Cerebellar nuclear complex (tissue), 1 donor: ENCODE results near the gene ATF7.
"Not testable (repeated sequence)": the region's sequence is repeated elsewhere in the genome, so short reads cannot be mapped to it uniquely, and the experiment has no call there.

Source experiments
- DNase-seq, 2 experiments: peaks; one replicate each; lab custom pipeline; 2025; lab: John Stamatoyannopoulos, UW

ATF7 gene

GRCh38 chr12:53482626-53483168 is 143.5 kb downstream of the ATF7 start:
- no peak for DNase-seq

DNA sequence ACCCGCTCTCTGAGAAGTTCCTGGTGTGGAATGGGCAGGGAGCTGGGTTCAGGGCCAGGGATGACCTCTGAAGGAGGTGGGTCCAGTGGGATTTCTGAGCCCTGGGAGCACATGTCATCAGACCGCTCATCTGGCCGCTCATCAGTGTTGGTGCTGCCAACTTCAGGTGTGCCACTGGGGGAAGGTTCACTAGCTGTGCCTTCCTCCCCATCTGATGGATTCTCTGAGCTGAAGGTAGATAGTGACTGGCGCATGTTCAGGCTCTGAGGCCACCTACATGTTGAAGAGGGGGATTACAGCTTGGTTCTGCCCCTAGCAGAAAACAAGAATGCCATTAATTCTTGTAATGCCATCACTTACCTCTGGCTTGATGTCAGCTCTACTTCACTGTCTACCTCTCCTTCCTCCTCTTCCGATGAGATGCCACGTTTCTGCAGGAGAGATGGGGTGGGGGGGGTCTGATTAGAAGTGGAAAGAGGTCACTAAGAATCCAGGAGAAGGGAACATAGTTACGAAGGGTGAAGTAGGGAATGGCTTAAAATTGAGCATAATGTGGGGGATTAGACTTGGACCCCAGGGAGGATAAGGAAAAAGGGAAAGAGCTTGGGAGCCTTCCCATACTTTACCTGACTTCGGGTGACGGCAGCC is 144.1 kb downstream of the ATF7 start:
- no peak for DNase-seq

GRCh38 chr12:53481458-53481857 is 144.7 kb downstream of the ATF7 start:
- not testable (repeated sequence) for DNase-seq

DNA sequence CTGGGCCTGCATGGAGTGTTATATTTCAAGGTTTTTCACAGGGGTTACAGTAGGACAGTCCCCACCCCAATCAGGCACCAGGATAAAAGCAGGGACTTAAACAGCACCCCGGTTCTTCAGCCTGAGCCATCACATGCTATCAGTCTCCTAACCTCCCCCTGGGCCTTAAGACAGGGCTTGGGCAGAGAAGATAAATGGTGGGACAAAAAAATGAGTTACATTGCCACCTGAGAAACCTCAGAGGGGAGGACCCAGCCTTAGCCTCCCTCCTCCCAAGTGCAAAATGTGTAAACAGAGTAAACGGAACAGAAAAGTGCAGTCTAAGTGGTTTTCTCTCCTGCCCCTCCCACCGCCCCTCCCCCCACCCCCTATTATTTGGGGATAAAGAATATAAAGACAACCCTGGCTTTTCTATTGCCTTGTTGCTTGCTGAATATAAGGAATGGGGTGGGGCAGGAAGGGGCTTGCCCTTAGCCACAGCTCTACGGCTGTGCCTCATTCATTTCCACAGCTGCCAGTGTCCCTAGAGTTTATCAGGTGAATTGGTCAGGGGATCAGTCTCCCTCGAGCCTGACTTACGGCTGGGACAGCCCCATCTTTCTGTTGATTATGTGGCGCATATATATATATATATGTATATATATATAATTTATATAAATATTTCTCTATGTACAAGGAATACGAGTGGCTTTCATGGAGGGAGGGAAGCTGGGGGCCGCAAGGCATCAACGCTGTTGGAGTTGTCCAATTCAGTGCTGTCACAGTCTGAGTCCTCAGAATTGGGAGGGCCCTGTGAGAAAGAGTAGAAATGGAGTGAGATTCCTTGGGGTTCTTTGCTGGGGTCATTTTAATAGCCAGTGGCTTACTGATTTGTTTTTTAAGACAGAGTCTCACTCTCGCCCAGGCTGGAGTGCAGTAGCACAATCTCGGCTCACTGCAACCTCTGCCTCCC is 145.4 kb downstream of the ATF7 start:
- DNase-seq: no peak

DNA sequence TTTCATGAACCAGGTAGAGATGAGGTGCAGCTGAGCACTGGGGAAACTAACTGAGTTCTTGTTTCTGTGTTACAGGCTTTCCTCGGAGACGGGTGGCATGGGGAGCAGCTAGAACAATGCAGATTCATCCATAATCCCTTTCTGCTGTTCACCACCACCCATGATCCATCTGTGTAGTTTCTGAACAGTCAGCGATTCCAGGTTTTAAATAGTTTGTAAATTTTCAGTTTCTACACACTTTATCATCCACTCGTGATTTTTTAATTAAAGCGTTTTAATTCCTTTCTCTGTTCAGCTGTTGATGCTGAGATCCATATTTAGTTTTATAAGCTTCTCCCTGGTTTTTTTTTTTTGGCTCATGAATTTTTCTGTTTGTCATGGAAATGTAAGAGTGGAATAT is 146.9 kb downstream of the ATF7 start:
- no peak for DNase-seq

- no peak for DNase-seq
Observed at GRCh38 chr12:53478865-53479264, 147.3 kb downstream of the ATF7 start.

DNA sequence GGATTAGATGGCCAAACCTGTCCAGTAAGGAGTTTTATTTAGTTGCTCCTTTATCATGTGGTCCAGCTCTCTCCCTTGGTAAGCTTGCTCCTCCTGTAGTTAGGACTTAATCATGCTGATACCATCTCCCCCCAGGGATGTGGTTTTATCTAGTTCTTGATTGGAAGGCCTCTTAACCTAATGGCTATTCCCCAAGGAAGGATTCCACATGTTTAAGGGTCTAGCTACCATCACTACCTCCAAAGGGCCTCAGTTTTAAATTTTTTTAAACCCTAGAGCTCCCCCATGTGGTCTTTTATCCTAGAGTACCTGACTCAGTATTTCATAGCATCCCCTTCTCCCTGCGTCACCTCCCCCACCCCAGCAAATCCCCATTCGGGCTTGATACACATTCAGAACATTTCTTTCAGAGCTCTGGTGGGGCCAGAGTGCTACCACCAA is 149.4 kb downstream of the ATF7 start:
- DNase-seq: no peak

- no peak for DNase-seq
Observed at GRCh38 chr12:53474819-53475218, 151.4 kb downstream of the ATF7 start.

GRCh38 chr12:53474077-53474476 is 152.1 kb downstream of the ATF7 start:
- DNase-seq: no peak

GRCh38 chr12:53472056-53472582 is 154.1 kb downstream of the ATF7 start:
- no peak for DNase-seq

DNA sequence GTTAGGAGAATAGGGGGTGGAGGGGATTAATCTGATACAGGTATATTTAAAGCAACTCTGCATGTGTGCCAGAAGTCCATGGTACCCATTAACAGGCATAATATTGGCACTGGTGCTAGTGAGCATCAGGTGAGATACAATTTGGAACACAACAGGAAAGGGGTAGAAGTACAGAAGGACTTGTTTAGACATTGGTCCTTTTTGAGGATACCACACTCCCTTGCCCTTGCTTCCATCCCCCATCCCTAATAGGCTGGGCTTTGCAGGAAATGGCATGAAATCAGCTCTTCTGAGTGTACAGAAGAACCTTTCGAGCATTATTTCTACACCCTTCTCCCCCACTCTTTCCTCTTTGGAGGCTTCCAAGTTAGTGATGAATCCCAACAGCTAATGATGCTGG is 157.9 kb downstream of the ATF7 start:
- no peak for DNase-seq

- no peak for DNase-seq
Observed at GRCh38 chr12:53467880-53468279, 158.3 kb downstream of the ATF7 start.

DNA sequence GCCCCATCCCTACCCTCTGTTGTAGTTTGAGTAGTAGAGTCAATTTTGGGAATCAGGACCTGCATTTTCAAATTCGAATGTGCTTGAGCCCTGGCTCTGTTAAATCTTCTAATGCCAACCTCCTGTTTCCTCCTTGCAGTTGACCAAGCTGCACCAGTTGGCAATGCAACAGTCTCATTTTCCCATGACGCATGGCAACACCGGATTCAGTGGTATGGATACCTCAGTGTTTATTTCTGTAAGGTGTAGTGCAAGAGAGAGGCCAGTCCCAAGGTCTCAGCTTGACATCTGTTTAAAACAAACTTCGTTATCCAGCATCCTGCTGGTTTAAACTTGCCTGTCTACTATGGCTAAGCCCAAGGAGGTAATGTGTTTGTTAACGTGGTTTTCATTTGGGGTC is 159.1 kb downstream of the ATF7 start:
- no peak for DNase-seq

DNA sequence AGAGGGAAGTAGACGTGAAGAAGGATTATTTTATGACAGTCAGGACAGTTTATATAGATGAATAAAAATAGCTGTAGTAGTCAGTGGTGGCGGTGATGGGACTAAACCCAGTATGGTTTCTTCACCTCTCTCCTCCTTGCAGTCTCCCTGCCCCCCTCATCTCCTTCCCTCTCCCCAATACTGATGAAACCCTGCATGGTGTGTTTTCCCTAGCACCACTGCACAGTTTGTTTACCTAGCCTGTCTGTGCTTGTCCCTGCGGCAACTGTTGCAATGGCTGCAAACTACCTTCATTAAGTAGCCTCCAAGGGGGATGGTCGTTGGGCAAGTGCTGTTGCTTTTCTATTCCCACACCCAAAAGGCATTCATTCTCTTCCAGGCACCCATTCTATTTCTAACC is 159.5 kb downstream of the ATF7 start:
- no peak for DNase-seq

DNA sequence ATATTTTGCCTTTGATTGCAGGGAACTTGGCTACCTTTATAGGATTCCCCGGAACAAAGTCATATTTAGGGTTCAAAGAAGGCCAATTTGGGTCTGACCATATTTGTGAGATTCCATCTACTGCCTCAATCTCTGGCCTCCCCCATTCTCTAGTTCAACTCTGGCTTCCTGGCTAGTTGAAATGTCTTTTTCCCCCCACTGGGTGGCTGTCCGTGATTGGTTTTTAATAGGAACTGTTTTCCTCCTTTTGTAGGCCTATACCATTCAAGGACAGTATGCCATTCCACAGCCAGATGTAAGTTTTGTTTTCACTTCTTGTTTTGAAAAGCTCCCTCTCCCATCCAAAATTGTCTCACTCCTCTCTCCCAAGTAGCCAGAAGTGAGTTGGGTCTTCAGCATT is 160.5 kb downstream of the ATF7 start:
- no peak for DNase-seq

- DNase-seq: no peak
Observed at GRCh38 chr12:53464685-53465418, 161.3 kb downstream of the ATF7 start.

DNA sequence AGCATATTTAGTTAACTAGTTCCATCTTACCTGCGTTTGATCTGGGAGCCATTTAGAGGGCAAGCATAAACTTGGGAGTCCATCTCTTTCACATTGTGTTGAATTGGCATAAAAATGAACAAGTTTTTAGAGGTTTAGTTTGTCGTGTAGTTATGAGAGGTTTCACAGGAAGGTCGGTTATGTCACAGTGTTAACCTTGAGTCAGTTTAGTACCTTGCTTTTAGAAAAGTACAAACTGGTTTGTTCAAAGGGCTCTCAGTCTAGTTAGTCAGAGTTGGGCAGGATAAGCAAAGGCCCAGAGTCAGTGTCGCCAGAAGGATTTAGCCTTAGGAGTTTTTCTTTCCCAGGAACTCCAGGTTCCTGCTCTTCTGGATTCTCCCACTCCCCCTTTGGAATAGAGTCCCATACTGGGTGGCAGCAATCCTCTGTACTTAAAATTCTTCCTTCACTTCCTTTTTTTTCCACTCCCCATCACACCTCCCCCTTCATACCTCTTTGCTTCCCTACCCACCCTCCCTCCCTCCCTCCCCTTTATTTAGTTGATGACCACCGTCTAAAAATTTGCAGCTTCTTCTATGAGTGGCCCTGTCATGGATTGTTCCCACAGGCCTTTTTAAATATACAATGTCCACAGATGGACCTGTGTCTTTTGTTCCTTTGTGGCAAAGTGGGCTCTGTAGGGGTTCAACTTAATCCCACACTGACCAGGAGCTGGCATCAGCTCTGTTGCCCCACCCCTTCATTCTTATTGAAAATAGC is 162.2 kb downstream of the ATF7 start:
- DNase-seq: no peak

DNA sequence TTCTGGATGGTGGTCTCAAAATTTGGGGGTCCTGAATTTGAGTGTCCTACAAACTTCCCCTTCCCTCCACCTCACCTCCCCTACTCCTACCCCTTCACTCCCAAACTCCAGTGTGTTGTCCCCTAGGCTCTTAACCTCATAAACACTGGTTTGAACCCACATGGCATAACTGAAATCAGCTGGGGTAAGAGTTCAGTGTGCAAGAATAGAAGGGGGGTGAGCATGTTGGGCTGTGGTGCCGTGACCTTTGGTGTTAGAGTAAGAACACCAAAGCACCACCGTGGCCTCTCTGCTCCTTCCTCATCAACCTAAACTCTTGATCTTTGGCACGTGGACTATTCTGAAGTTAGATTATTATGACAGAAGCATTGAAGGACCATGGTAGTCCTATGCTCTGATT is 163.2 kb downstream of the ATF7 start:
- DNase-seq: no peak

GRCh38 chr12:53461591-53461990 is 164.6 kb downstream of the ATF7 start:
- no peak for DNase-seq

DNA sequence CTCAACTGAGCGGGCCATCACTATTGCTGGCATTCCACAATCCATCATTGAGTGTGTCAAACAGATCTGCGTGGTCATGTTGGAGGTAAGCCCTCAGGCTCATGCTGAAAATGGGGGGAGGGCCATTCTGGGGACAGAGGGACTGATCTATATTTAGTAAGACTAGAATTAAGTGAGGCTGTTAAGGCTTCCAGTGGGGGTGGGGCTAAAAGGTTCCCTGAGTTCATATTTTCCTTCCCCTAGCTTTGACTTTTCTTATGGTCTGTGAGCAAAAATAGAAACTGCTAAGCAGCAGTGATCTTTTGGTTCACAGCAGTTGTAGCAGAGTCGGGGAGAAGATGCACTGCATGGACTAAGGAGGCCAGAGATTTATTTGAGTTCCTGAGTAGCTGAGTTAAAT is 165.1 kb downstream of the ATF7 start:
- DNase-seq: no peak

DNA sequence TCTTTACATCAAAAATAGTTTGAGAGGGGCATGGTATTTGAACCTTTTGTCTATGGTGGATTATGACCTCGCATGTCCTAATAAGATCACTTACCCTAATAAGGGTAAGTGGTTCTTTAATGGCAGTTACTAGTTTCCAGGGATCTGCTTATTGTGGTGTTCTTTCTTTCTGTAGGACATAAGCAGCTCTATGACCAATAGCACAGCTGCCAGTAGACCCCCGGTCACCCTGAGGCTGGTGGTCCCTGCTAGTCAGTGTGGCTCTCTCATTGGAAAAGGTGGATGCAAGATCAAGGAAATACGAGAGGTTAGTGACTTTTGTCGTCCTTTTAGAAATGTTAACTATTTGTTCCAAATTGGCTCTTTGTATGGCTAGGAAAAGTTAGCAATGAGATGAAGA is 167.1 kb downstream of the ATF7 start:
- no peak for DNase-seq
